Cardiac septum (tissue), 1 donor: Measurements from ENCODE around the gene PDS5B. TPM values are rescaled to one million over a fixed set of nuclear protein-coding genes. Genes with fewer than 3 reads are reported as not detected.
"Not testable (repeated sequence)": the region's sequence is repeated elsewhere in the genome, so short reads cannot be mapped to it uniquely, and the experiment has no call there.

ENCODE experiments used
- DNase-seq: peaks from one replicate; pipeline ENCODE4 v3.0.0-alpha.2; 2020; ENCODE audit warnings: low spot score
- intact Hi-C: fragments of 100-400 bp; cut with DNase I; formaldehyde crosslinking; loops from one replicate; pipeline ENCODE4 v1.14.0; 2022
- long read RNA-seq: library from polyadenylated mRNA; unstranded; transcript quantifications from one replicate; pipeline ENCODE4 v2.0.0, GENCODE V29; 2021
- total RNA-seq: library from RNA; stranded (reverse); fragmentation: NEBNext Ultra II Directional; extraction: Animal tissue kit (Norgen Biotek cat#: 25700); gene quantifications from one replicate; pipeline ENCODE4 v1.2.1, GENCODE V29; 2021
- donor health status: DM: no; HTN: no; CAD: no.

Gene PDS5B
- 22.7 TPM for total RNA-seq
- long read RNA-seq, partial matches to known transcripts = 4 of 11 reads
- long read RNA-seq, other reads (novel, unspliced or antisense) = 7 of 11 reads

- intact Hi-C loops = loop anchor here (2.0 to 5.0 kb wide), 3 partner anchors 431 to 1136 kb away; partner anchors contain the start of gene KL
- DNase-seq = peak; percentile 98
Observed at GRCh38 chr13:32586080-32586900, at the start of gene PDS5B. Gene PDS5B, plus strand, starts transcription at chr13:32586452. Its CDS starts 62,321 bp downstream, at chr13:32648773.

- intact Hi-C loops = no loop called here
- DNase-seq = no peak
Observed at GRCh38 chr13:32537580-32538142, 48.6 kb upstream of the PDS5B start.

GRCh38 chr13:32538143-32538620 is 48.1 kb upstream of the PDS5B start:
- intact Hi-C loops = no loop called here
- peak; percentile 77 for DNase-seq

- peak; percentile 97 for DNase-seq
- intact Hi-C loops = no loop called here
Observed at GRCh38 chr13:32538621-32539246, 47.5 kb upstream of the PDS5B start, which contains the start of gene N4BP2L2. Gene N4BP2L2, minus strand, starts transcription at chr13:32538795. Its CDS starts 1,768 bp downstream, at chr13:32537027.

- intact Hi-C loops = loop anchor here (10.0 kb wide), 1 partner anchor 157 kb away; no protein-coding TSS in a partner anchor
- DNase-seq = no peak
Observed at GRCh38 chr13:32542221-32542620, 44.0 kb upstream of the PDS5B start.

- intact Hi-C loops = loop anchor here (10.0 kb wide), 1 partner anchor 160 kb away; no protein-coding TSS in a partner anchor
- no peak for DNase-seq
Observed at GRCh38 chr13:32545083-32545482, 41.2 kb upstream of the PDS5B start.

GRCh38 chr13:32548837-32549236 is 37.4 kb upstream of the PDS5B start:
- intact Hi-C loops = loop anchor here (10.0 kb wide), 1 partner anchor 164 kb away; no protein-coding TSS in a partner anchor
- no peak for DNase-seq

- intact Hi-C loops = loop anchor here (10.0 kb wide), 1 partner anchor 165 kb away; no protein-coding TSS in a partner anchor
Observed at GRCh38 chr13:32549788-32550187, 36.5 kb upstream of the PDS5B start.

GRCh38 chr13:32553720-32554119 is 32.5 kb upstream of the PDS5B start:
- intact Hi-C loops = no loop called here
- DNase-seq = no peak

More at GRCh38 chr13:32549788-32550187, 36.5 kb upstream of the PDS5B start:
- DNase-seq = no peak

GRCh38 chr13:32555613-32556012 is 30.6 kb upstream of the PDS5B start:
- no peak for DNase-seq
- intact Hi-C loops = no loop called here

- DNase-seq, intact Hi-C loops: not testable (repeated sequence)
Observed at GRCh38 chr13:32560842-32561241, 25.4 kb upstream of the PDS5B start.

- DNase-seq, intact Hi-C loops: not testable (repeated sequence)
Observed at GRCh38 chr13:32575687-32576086, 10.6 kb upstream of the PDS5B start.

GRCh38 chr13:32577032-32577431 is 9.2 kb upstream of the PDS5B start:
- intact Hi-C loops = no loop called here
- DNase-seq = no peak

GRCh38 chr13:32581177-32581786 is 5.0 kb upstream of the PDS5B start:
- intact Hi-C loops = loop anchor here (2.0 kb wide), 1 partner anchor 200 kb away; no protein-coding TSS in a partner anchor
- no peak for DNase-seq

- no peak for DNase-seq
- intact Hi-C loops = no loop called here
Observed at GRCh38 chr13:32582281-32582680, 4.0 kb upstream of the PDS5B start.

GRCh38 chr13:32582991-32583390 is 3.3 kb upstream of the PDS5B start:
- intact Hi-C loops = no loop called here
- DNase-seq = no peak

GRCh38 chr13:32585550-32586079 is 637 bp upstream of the PDS5B start:
- intact Hi-C loops = loop anchor here (2.0 to 5.0 kb wide), 3 partner anchors 431 to 1137 kb away; partner anchors contain the start of gene KL
- peak; percentile 77 for DNase-seq

- peak; percentile 88 for DNase-seq
- intact Hi-C loops = loop anchor here (2.0 to 5.0 kb wide), 3 partner anchors 430 to 1135 kb away; partner anchors contain the start of gene KL
Observed at GRCh38 chr13:32587011-32587810, 959 bp downstream of the PDS5B start.
